ENCODE results near the gene MALRD1.

Gene MALRD1

DNA sequence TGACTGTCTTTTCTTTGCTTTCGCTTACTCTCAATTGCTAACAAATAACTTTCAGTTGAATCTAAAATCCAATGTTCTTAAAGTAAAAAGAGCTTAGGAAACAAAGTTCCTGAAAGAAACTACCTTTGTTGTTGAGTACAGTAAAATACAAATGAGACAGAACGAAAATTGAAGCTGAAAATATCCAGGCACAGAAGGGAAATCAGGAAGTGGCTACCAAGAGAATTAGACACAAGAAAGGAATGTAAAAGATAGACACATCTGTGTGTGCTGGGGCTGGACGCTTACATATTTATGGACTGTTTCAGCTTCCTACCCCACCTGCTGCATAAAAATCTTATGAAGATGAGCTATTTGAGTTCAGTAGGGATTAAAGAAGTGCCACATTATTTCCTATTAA lies 606.0 kb downstream of the MALRD1 start:
- Histone ChIP-seq H3K27me3 (ENCODE audit: control insufficient read depth, insufficient read depth, low read length) (no peaks in the 10 kb centered on the region), H3K9me3 (ENCODE audit: control insufficient read depth, insufficient read depth, low read length) (no peaks in the 10 kb centered on the region), H3K27ac (ENCODE audit: low read length) (no peak overlapping the region), H3K4me3 (ENCODE audit: low read length) (no peak overlapping the region), H3K36me3 (ENCODE audit: control insufficient read depth, insufficient read depth, low read length) (no peaks in the 10 kb centered on the region), H3K4me1 (ENCODE audit: control insufficient read depth, insufficient read depth, low read length) (no peaks in the 10 kb centered on the region)
- no CpG with 5 or more reads among the region's 3 CpGs for WGBS (ENCODE audit: insufficient coverage, insufficient read length)
- no peak for DNase-seq (ENCODE audit: low read depth, low spot score)

DNA sequence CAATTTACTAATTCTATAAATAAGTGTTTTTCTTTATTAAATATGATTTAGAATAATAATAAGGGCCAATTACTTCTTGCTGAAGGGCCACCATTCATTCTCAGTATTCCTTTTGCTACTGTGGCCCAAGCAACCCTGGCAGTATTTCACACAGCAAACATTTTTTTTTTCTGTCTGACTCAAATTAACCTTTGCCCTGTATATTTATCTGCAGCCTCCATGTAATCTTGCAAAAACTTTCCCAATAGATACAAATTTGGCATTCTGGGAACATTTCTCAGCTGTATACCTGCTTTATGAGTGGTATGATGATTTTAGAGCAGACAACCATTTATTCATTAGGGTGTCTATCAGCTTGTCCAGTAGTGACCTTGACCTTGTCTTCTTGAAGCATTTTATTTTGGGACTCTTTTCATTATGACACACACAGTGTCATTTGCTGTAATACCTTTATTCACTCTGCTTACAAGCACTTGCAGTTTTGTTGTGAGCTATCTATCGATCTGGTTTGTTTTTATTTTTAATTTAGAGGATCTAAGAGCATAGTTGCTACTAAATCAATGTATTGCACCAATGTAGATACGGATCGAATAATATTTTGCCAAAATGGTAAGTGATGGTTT lies 607.9 kb downstream of the MALRD1 start:
- no peaks in the 10 kb centered on the region for H3K27me3 ChIP-seq (ENCODE audit: control insufficient read depth, insufficient read depth, low read length)
- no peaks in the 10 kb centered on the region for H3K36me3 ChIP-seq (ENCODE audit: control insufficient read depth, insufficient read depth, low read length)
- WGBS (ENCODE audit: insufficient coverage, insufficient read length) = no CpG with 5 or more reads among the region's 3 CpGs
- no peaks in the 10 kb centered on the region for H3K9me3 ChIP-seq (ENCODE audit: control insufficient read depth, insufficient read depth, low read length)
- no peak overlapping the region for H3K27ac ChIP-seq (ENCODE audit: low read length)
- H3K4me3 ChIP-seq (ENCODE audit: low read length) = no peak overlapping the region
- no peak for DNase-seq (ENCODE audit: low read depth, low spot score)
- H3K4me1 ChIP-seq (ENCODE audit: control insufficient read depth, insufficient read depth, low read length) = no peaks in the 10 kb centered on the region

DNA sequence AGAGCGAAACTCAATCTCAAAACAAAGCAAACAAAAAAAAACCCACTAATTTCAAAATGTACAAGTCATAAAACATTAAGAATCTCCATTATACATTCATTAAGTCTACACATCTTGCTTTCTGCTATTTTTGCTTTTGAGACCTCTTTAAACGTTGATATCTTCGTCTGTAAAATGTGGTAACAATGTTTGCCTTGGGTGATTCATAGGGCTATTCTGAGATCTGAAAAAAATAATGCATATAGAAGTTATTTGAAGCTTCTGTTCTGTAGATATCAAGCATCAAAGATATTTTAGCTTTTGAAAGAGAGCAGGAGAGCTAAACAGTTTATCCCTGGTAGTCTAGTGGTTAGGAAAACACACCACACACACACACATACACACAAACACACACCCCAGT lies 609.5 kb downstream of the MALRD1 start:
- no peak for DNase-seq (ENCODE audit: low read depth, low spot score)
- H3K27me3 ChIP-seq (ENCODE audit: control insufficient read depth, insufficient read depth, low read length) = no peaks in the 10 kb centered on the region
- no peaks in the 10 kb centered on the region for H3K9me3 ChIP-seq (ENCODE audit: control insufficient read depth, insufficient read depth, low read length)
- H3K4me3 ChIP-seq (ENCODE audit: low read length) = no peak overlapping the region
- no peaks in the 10 kb centered on the region for H3K4me1 ChIP-seq (ENCODE audit: control insufficient read depth, insufficient read depth, low read length)
- WGBS (ENCODE audit: insufficient coverage, insufficient read length) = no CpG with 5 or more reads among the region's 3 CpGs
- no peak overlapping the region for H3K27ac ChIP-seq (ENCODE audit: low read length)
- no peaks in the 10 kb centered on the region for H3K36me3 ChIP-seq (ENCODE audit: control insufficient read depth, insufficient read depth, low read length)

DNA sequence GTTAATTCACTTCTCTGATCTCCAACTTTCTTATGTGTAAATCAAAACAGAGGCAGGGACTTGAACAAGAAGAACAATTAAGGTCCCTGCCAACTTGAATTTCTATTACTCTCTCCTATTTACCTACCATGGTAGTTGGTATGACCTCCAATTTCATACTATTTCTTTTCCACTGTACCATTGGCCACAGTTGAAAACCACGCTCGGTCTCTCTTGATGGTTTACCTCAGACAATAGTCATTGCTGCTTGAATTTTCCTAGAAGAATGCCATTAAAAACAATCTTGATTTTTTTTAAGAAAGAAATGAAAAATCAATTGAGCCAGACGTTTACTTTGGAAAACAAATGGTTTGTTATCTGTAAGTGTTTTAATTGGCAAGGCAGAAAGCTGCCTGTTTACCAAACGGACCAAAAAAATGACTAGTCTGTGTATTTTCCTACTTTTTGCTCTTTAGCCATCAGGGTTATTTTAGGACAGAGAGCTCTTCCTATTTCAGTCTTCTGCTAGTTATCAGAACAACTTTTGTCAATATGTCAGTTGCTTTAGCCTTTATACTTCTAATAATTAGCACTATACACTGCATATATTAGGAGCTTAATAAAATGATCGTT lies 610.1 kb downstream of the MALRD1 start:
- Histone ChIP-seq H3K27me3 (ENCODE audit: control insufficient read depth, insufficient read depth, low read length) (no peaks in the 10 kb centered on the region), H3K9me3 (ENCODE audit: control insufficient read depth, insufficient read depth, low read length) (no peaks in the 10 kb centered on the region), H3K36me3 (ENCODE audit: control insufficient read depth, insufficient read depth, low read length) (no peaks in the 10 kb centered on the region), H3K4me1 (ENCODE audit: control insufficient read depth, insufficient read depth, low read length) (no peaks in the 10 kb centered on the region), H3K27ac (ENCODE audit: low read length) (no peak overlapping the region), H3K4me3 (ENCODE audit: low read length) (no peak overlapping the region)
- WGBS (ENCODE audit: insufficient coverage, insufficient read length) = no CpG with 5 or more reads among the region's 5 CpGs
- DNase-seq (ENCODE audit: low read depth, low spot score) = no peak

DNA sequence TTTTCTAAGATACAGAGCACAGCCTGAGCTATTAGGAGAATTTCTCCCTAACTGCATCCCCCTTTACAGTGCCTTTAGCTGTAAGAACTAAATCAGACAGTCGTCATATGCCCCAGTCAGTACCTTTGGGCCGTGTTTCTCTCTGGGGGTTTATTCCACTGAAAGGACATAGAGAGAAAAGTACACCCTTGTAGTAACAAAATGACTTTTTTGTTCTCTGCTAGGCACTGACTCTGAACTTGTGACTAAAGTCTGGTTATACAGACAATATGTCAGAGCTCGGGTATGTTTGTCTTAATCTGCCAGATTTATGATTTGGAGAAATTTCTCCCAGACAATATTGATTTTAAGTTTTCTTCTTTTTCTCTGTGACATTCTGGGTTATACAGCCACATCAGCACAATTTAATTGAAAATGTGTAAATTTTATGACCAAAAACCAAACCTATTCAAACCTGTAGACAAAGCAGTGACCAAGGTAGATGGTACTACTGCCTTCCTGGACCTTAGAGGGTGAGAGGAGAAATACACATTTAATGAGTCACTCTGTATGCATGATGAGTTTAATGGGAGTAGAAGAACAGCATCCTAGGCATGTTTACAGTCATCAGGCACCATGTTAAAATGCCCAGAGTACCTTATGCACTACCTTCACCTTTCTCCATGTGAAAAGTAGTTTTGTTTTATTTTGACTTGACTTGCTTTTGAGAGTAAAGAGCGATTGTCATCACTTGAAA lies 611.5 kb downstream of the MALRD1 start:
- DNase-seq (ENCODE audit: low read depth, low spot score) = no peak
- Histone ChIP-seq H3K36me3 (ENCODE audit: control insufficient read depth, insufficient read depth, low read length) (no peaks in the 10 kb centered on the region), H3K4me1 (ENCODE audit: control insufficient read depth, insufficient read depth, low read length) (no peaks in the 10 kb centered on the region), H3K27me3 (ENCODE audit: control insufficient read depth, insufficient read depth, low read length) (no peaks in the 10 kb centered on the region), H3K9me3 (ENCODE audit: control insufficient read depth, insufficient read depth, low read length) (no peaks in the 10 kb centered on the region), H3K27ac (ENCODE audit: low read length) (no peak overlapping the region), H3K4me3 (ENCODE audit: low read length) (no peak overlapping the region)
- no CpG with 5 or more reads among the region's 4 CpGs for WGBS (ENCODE audit: insufficient coverage, insufficient read length)

DNA sequence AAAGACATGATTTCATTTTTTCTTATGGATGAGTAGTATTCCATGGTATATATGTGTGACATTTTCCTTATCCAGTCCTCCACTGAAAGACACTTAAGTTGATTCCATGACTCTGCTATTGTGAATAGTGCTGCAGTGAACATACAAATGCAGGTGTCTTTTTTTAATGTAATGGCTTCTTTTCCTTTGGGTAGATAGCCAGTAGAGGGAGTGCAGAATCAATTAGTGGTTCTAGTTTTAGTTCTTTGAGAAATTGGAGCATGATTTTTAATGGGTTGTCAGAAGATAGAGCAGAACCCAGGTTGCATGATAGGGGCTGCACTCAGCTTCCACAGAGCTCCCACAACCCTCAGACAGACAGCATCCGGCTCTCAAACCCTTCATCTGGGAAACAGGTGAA lies 614.7 kb downstream of the MALRD1 start:
- no CpG with 5 or more reads among the region's 1 CpG for WGBS (ENCODE audit: insufficient coverage, insufficient read length)
- Histone ChIP-seq H3K9me3 (ENCODE audit: control insufficient read depth, insufficient read depth, low read length) (no peaks in the 10 kb centered on the region), H3K4me3 (ENCODE audit: low read length) (no peak overlapping the region), H3K4me1 (ENCODE audit: control insufficient read depth, insufficient read depth, low read length) (no peaks in the 10 kb centered on the region), H3K36me3 (ENCODE audit: control insufficient read depth, insufficient read depth, low read length) (no peaks in the 10 kb centered on the region), H3K27me3 (ENCODE audit: control insufficient read depth, insufficient read depth, low read length) (no peaks in the 10 kb centered on the region), H3K27ac (ENCODE audit: low read length) (no peak overlapping the region)
- DNase-seq (ENCODE audit: low read depth, low spot score) = no peak

DNA sequence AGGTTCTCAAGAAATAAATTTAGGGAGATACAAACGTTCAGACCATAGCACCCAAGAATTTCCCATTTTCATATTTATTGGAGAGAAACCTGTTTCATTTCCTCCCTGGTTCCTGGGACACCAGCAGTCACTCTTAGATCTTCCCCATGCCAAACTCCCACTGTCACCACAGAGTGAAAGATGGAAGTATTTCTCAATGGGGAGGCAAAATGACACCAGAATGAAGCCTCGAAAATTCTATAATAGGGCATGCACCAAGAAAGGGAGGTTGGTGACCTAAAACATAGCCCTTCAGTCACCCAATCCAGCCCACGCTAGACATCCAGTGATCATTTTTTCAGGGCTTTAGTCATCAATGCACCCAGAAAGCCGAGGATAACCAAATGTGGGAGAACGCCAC lies 619.5 kb downstream of the MALRD1 start:
- Histone ChIP-seq H3K27me3 (ENCODE audit: control insufficient read depth, insufficient read depth, low read length) (no peaks in the 10 kb centered on the region), H3K4me3 (ENCODE audit: low read length) (no peak overlapping the region), H3K36me3 (ENCODE audit: control insufficient read depth, insufficient read depth, low read length) (no peaks in the 10 kb centered on the region), H3K27ac (ENCODE audit: low read length) (no peak overlapping the region), H3K4me1 (ENCODE audit: control insufficient read depth, insufficient read depth, low read length) (no peaks in the 10 kb centered on the region), H3K9me3 (ENCODE audit: control insufficient read depth, insufficient read depth, low read length) (no peaks in the 10 kb centered on the region)
- DNase-seq (ENCODE audit: low read depth, low spot score) = no peak
- WGBS (ENCODE audit: insufficient coverage, insufficient read length) = no CpG with 5 or more reads among the region's 5 CpGs

DNA sequence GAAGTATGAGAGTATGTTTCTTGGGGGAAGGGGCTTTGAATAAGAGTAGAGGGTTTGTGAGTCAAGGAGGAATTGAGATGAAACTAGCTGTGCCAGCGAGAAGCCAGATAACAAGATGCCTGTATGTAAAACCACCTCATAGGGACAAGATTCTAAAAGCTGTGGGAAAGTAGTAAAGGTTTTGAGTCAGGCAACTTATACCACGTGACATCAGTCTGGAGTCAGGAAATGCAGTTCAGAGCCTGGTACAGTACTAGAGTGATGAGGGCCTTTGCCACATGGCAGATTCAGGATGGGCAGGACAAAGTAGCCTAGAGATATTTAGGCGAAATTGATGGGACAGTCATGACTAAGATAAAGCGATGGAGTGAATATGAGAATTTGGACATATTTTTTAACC lies 627.5 kb downstream of the MALRD1 start:
- no CpG with 5 or more reads among the region's 4 CpGs for WGBS (ENCODE audit: insufficient coverage, insufficient read length)
- H3K36me3 ChIP-seq (ENCODE audit: control insufficient read depth, insufficient read depth, low read length) = no peaks in the 10 kb centered on the region

DNA sequence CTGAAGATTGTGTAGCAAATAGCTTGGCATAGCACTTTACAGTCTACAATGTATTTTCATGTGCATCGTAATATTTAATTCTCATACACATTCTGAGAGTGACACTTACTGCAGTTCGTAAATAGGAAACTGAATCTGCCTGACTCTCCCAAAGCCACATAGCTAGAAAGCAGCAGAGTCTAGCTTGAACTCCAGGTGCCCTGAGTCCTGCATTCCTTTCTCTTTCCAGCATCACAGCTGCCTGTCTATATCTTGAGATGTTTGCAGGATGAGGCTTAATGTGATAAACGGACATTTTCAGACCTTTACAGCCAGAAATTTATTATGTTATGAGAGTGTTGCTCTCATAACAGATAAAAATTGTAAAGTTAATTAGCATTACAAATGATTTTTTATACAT lies 634.8 kb downstream of the MALRD1 start:
- no CpG with 5 or more reads among the region's 3 CpGs for WGBS (ENCODE audit: insufficient coverage, insufficient read length)
- Histone ChIP-seq H3K4me1 (ENCODE audit: control insufficient read depth, insufficient read depth, low read length) (no peaks in the 10 kb centered on the region), H3K9me3 (ENCODE audit: control insufficient read depth, insufficient read depth, low read length) (no peaks in the 10 kb centered on the region), H3K27ac (ENCODE audit: low read length) (no peak overlapping the region), H3K36me3 (ENCODE audit: control insufficient read depth, insufficient read depth, low read length) (no peaks in the 10 kb centered on the region), H3K4me3 (ENCODE audit: low read length) (no peak overlapping the region), H3K27me3 (ENCODE audit: control insufficient read depth, insufficient read depth, low read length) (no peaks in the 10 kb centered on the region)
- DNase-seq (ENCODE audit: low read depth, low spot score) = no peak

More for the DNA sequence above, 627.5 kb downstream of the MALRD1 start:
- no peaks in the 10 kb centered on the region for H3K4me1 ChIP-seq (ENCODE audit: control insufficient read depth, insufficient read depth, low read length)
- DNase-seq (ENCODE audit: low read depth, low spot score) = no peak
- H3K27me3 ChIP-seq (ENCODE audit: control insufficient read depth, insufficient read depth, low read length) = no peaks in the 10 kb centered on the region
- no peak overlapping the region for H3K4me3 ChIP-seq (ENCODE audit: low read length)
- H3K9me3 ChIP-seq (ENCODE audit: control insufficient read depth, insufficient read depth, low read length) = no peaks in the 10 kb centered on the region
- no peak overlapping the region for H3K27ac ChIP-seq (ENCODE audit: low read length)

DNA sequence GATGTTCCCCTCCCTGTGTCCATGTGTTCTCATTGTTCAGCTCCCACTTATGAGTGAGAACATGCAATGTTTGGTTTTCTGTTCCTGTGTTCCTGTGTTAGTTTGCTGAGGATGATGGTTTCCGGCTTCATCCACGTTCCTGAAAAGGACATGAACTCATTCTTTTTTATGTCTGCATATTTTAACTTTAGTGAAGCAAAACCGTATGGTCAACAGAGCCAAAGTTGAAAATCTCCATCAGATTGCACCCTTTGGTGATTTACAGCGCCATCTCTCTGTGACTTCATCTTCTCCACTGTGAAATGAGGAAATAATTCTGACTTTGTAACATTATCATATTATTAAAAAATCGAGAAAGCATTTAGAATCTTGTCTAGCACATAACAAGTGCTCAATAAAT lies 635.4 kb downstream of the MALRD1 start:
- Histone ChIP-seq H3K36me3 (ENCODE audit: control insufficient read depth, insufficient read depth, low read length) (no peaks in the 10 kb centered on the region), H3K9me3 (ENCODE audit: control insufficient read depth, insufficient read depth, low read length) (no peaks in the 10 kb centered on the region), H3K27ac (ENCODE audit: low read length) (no peak overlapping the region), H3K27me3 (ENCODE audit: control insufficient read depth, insufficient read depth, low read length) (no peaks in the 10 kb centered on the region), H3K4me3 (ENCODE audit: low read length) (no peak overlapping the region), H3K4me1 (ENCODE audit: control insufficient read depth, insufficient read depth, low read length) (no peaks in the 10 kb centered on the region)
- WGBS (ENCODE audit: insufficient coverage, insufficient read length) = no CpG with 5 or more reads among the region's 5 CpGs
- DNase-seq (ENCODE audit: low read depth, low spot score) = no peak

All from iPS DF 6.9 (cell line).